Measurements from ENCODE around the gene TNRC18.

GRCh38 chr7:5421714-5422395 is 1.8 kb downstream of the TNRC18 start:
- TF ChIP-seq, protein P1, sequence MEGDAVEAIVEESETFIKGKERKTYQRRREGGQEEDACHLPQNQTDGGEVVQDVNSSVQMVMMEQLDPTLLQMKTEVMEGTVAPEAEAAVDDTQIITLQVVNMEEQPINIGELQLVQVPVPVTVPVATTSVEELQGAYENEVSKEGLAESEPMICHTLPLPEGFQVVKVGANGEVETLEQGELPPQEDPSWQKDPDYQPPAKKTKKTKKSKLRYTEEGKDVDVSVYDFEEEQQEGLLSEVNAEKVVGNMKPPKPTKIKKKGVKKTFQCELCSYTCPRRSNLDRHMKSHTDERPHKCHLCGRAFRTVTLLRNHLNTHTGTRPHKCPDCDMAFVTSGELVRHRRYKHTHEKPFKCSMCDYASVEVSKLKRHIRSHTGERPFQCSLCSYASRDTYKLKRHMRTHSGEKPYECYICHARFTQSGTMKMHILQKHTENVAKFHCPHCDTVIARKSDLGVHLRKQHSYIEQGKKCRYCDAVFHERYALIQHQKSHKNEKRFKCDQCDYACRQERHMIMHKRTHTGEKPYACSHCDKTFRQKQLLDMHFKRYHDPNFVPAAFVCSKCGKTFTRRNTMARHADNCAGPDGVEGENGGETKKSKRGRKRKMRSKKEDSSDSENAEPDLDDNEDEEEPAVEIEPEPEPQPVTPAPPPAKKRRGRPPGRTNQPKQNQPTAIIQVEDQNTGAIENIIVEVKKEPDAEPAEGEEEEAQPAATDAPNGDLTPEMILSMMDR (IDR thresholded peaks at IDR 0.05): no peak
- TF ChIP-seq EZH2 (IDR thresholded peaks at IDR 0.05; ENCODE audit: borderline replicate concordance, insufficient read depth, low read depth, low read length, poor library complexity, severe bottlenecking): no peak

Data from B cell (primary cell).